GM12875 (cell line): Measurements from ENCODE around the gene RAB31.

Experiments used
- H3K4me3 ChIP-seq: one replicate; pipeline ENCODE4 v1.5.1; 2011; ENCODE audit warnings: low read depth, low read length, control low read depth
- TF ChIP-seq, protein P1 (sequence below): IDR thresholded peaks from 2 replicates; pipeline ENCODE4 v1.5.1; 2011; ENCODE audit warnings: low read depth, mild to moderate bottlenecking, control low read depth, inconsistent platforms, low read length, moderate library complexity, borderline replicate concordance; ENCODE audit not compliant: insufficient read depth

RAB31 gene

DNA sequence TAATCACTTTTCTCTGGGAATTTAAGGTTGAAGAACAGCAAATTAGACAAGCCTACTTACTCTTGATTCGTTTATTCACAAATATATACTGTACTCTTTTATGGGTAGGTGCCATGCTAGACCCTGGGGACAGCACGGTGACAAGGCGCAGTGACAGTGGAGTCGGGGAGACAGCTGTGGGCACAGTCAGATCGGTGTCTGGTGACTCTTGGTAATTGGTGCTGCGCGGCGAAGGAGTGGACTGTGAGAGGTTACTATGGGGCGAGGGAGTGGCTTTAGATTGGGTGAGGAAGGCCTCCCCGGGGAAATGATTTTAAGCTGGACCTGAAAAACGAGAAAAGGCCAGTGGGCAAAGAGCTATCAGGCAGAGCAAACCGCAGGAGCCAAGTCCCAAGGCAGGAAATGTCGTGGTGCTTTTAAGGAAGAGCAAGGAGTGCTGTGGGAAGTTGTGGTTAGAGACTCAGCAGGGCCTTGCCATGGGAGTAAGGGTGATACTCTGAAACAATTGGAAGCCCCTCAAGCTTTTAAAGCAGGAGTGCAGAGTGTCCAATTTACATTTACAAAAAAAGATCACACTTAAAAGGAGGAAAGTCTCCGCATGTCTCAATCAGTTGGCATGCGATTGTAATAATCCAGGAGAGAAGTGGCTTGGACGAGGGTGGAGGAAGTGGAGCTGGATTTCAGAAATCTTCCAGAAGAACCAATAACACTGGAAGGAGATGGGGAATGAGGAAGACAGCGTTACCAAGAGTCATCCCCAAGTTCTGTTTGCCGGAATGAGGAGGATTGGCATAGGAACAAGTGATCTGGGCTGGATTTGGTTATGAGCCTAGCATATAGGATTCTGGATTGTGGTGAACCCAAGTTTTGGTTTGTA lies 141.5 kb downstream of the RAB31 start:
- H3K4me3 ChIP-seq = no peak overlapping the region
- TF ChIP-seq, protein P1, sequence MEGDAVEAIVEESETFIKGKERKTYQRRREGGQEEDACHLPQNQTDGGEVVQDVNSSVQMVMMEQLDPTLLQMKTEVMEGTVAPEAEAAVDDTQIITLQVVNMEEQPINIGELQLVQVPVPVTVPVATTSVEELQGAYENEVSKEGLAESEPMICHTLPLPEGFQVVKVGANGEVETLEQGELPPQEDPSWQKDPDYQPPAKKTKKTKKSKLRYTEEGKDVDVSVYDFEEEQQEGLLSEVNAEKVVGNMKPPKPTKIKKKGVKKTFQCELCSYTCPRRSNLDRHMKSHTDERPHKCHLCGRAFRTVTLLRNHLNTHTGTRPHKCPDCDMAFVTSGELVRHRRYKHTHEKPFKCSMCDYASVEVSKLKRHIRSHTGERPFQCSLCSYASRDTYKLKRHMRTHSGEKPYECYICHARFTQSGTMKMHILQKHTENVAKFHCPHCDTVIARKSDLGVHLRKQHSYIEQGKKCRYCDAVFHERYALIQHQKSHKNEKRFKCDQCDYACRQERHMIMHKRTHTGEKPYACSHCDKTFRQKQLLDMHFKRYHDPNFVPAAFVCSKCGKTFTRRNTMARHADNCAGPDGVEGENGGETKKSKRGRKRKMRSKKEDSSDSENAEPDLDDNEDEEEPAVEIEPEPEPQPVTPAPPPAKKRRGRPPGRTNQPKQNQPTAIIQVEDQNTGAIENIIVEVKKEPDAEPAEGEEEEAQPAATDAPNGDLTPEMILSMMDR = no peak

DNA sequence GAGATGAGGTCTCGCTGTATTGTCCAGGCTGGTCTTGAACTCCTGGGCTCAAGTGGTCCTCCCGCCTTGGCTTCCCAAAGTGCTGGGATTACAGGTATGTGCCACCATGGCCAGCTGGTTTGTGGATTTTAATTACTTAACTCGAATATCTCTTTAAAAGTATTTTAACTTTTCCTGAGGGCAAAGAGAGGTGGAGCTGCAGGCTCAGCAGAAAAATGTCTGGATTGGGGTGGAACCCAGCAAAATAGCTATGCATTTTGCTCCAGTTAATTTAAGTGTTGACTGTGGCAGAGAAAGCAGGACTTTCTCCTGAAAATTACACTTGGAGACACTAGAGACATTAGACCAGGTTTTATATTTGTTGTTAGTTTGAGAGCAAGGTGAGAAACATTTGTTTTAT lies 142.2 kb downstream of the RAB31 start:
- no peak overlapping the region for H3K4me3 ChIP-seq
- TF ChIP-seq, protein P1 = no peak

DNA sequence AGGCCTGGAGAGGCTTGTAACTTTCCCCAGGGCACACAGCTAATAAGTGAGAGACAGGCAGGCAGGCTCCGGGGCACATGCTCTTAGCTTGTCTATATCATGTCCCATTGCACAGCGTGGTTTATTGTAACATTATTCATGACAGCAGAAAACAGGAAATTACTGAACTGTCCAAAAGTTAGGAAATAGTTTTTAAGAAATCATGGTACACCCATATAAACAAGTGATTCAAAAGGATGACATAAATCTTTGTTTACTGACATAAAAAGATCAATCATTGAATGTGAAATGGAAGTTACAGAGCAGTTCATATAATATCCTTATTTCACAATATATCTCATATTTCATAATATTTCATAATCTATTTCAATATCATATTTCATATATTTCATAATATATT lies 143.4 kb downstream of the RAB31 start:
- TF ChIP-seq, protein P1 = no peak

DNA sequence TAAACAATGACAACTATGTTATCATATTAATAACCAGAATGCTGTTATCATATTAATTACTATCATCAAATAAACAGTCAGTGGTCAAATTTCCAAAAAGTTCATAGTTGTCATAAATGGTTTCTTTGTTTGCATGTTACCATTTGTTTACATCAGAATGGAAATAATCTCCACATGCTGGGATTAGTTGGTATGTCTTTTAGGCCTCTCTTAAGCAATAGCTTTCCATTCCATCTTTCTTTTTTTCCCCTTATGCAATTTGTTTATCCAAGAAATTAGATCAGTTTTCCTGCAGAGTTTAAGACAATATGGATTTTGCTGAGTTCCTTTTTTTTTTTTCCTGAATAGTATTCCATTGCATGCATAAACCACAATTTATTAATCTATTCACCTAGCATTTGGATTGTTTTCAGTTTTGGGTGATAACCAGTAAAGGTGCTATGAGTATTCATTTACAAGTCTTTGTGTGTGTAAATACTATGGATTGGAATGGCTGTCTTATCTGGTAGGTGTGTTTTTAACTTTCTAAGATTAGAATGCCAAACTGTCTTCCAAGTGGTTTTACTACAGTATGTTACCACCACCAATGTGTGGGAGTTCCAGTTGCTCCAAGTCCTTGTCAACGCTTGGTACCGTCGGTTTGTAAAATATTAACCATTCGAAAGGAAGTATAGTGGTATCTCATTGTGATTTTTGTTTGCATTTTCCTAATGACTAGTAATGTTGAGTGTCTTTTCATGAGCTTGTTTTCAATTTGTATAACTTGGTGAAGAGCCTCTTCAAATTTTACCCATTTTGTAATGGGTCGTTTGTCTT lies 144.4 kb downstream of the RAB31 start:
- H3K4me3 ChIP-seq = no peak overlapping the region
- TF ChIP-seq, protein P1 = no peak

More for the DNA sequence above, 143.4 kb downstream of the RAB31 start:
- no peak overlapping the region for H3K4me3 ChIP-seq

DNA sequence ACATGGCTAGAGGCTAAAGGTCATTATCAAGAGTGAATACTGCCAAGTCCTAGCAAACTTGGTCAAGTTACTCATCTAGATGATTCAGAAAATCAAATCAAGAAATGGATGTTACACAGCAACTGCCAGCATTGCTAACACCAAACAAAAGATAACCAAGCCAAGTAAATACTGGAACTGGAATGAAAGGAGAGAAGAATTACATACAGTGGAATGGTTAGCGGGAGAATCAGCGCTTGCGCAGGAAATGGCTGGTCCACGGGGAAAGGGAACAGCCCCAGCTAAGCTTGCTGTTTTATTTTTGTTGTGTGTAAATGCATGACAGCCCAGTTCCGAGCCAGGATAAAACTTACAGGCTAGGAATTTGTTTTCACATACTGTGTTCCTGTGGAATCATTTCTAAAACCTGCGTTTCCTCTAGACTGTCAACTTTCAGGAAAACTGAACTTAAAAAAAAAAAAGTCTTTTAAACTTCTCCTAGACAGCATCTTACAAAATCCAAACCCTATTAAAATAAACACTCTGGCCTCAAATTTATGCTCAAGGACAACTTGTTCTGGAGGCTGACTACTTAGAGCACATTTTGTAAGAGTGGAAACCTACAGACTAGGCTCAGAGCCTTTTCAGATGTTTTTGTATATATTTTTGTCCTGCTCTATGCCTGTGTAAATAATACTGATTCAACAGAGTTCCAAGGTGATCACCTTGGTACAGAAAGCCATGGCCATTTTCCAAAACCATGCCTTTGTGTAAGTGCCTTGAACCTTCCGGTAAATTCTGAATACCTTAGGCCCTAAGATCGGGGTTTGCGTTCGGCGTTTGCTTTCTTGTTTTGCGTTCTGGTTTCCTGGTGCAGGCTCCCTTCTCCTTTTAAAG lies 146.9 kb downstream of the RAB31 start:
- no peak overlapping the region for H3K4me3 ChIP-seq
- TF ChIP-seq, protein P1 = no peak

DNA sequence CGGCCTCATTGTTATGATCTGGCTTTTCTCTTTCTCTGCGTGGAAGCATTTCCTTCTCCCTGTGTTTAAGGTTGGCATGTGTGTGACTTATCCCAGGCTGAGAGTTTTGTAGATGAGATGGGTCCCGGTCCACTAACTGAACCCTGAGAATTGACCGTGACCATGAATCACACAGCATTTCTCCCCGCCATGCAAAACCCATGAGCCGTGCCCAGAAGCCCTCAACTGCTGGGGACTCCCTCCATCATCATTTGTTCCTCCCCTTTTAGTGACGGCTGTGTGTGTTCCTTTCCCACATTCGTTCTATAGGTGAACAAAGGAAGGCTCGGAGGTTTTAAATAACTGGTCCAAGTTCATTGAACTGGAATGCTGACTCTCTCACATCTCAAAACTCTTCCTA lies 147.6 kb downstream of the RAB31 start:
- H3K4me3 ChIP-seq = no peak overlapping the region
- TF ChIP-seq, protein P1 = no peak
